Measurements from ENCODE around the gene SERPINA5. TPM values are rescaled to one million over a fixed set of nuclear protein-coding genes. Genes with fewer than 3 reads are reported as not detected.
A peak's percentile ranks its signal among the peaks of the same experiment; 100 is the strongest.

SERPINA5 gene
- total and polyA plus RNA-seq, 2 of the 13 experiments (the other 11 are each of a cell fraction or from before 2014, with no cell fraction given): 449 to 498 TPM

DNA sequence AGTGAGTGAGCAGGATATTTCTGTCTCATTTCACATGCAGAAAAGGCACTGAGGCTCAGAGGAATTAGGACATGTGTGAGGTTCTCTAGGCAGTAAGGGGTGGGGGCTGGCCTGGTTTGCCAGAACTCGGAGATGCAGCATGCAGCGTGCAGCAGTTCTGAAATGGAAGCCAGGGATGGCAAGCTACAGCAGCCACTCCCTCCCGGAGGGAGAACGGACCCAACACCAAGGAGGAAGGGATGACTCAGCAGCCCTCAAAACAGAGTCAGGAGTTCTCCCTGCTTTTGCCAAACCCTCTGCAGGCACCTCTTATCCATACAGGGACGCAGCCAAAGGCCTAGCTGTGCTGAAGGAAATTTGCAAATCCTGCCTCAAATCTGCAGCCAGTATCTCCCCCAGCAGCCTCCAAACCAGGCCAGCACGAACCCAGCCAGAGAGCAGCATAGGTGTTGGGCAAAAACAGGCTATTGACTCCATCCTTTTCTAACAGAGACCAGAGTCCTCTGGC lies 20.7 kb downstream of the SERPINA5 start (continued):
- TF ChIP-seq PAWR (CRISPR knock-in tag; IDR thresholded peaks at IDR 0.05; ENCODE audit: borderline replicate concordance): no peak
- TF ChIP-seq, protein P1, sequence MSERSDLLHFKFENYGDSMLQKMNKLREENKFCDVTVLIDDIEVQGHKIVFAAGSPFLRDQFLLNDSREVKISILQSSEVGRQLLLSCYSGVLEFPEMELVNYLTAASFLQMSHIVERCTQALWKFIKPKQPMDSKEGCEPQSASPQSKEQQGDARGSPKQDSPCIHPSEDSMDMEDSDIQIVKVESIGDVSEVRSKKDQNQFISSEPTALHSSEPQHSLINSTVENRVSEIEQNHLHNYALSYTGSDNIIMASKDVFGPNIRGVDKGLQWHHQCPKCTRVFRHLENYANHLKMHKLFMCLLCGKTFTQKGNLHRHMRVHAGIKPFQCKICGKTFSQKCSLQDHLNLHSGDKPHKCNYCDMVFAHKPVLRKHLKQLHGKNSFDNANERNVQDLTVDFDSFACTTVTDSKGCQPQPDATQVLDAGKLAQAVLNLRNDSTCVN (CRISPR knock-in tag; IDR thresholded peaks at IDR 0.05; ENCODE audit: borderline replicate concordance): no peak
- TF ChIP-seq ZNF441 (CRISPR knock-in tag; IDR thresholded peaks at IDR 0.05; ENCODE audit: borderline replicate concordance): no peak
- no peak for TF ChIP-seq RAD21 (CRISPR knock-in tag; IDR thresholded peaks at IDR 0.05)
- no peak for TF ChIP-seq FOSL1 (CRISPR knock-in tag; IDR thresholded peaks at IDR 0.05; ENCODE audit: borderline replicate concordance)
- no peak for TF ChIP-seq HNRNPLL (IDR thresholded peaks at IDR 0.05; ENCODE audit: low read depth, low read length, poor library complexity, severe bottlenecking)
- TF ChIP-seq, protein P2, sequence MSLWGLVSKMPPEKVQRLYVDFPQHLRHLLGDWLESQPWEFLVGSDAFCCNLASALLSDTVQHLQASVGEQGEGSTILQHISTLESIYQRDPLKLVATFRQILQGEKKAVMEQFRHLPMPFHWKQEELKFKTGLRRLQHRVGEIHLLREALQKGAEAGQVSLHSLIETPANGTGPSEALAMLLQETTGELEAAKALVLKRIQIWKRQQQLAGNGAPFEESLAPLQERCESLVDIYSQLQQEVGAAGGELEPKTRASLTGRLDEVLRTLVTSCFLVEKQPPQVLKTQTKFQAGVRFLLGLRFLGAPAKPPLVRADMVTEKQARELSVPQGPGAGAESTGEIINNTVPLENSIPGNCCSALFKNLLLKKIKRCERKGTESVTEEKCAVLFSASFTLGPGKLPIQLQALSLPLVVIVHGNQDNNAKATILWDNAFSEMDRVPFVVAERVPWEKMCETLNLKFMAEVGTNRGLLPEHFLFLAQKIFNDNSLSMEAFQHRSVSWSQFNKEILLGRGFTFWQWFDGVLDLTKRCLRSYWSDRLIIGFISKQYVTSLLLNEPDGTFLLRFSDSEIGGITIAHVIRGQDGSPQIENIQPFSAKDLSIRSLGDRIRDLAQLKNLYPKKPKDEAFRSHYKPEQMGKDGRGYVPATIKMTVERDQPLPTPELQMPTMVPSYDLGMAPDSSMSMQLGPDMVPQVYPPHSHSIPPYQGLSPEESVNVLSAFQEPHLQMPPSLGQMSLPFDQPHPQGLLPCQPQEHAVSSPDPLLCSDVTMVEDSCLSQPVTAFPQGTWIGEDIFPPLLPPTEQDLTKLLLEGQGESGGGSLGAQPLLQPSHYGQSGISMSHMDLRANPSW (CRISPR knock-in tag; IDR thresholded peaks at IDR 0.05; ENCODE audit: borderline replicate concordance): no peak
- TF ChIP-seq ETV5 (CRISPR knock-in tag; IDR thresholded peaks at IDR 0.05; ENCODE audit: borderline replicate concordance): no peak
- no peak for TF ChIP-seq FOXM1 (CRISPR knock-in tag; IDR thresholded peaks at IDR 0.05)
- TF ChIP-seq SRSF1 (optimal IDR thresholded peaks at IDR 0.05; ENCODE audit: low read depth, low read length): no peak
- TF ChIP-seq PPARG (CRISPR knock-in tag; conservative IDR thresholded peaks at IDR 0.05): no peak
- no peak for TF ChIP-seq RCOR2 (CRISPR knock-in tag; IDR thresholded peaks at IDR 0.05)
- TF ChIP-seq, protein P3, sequence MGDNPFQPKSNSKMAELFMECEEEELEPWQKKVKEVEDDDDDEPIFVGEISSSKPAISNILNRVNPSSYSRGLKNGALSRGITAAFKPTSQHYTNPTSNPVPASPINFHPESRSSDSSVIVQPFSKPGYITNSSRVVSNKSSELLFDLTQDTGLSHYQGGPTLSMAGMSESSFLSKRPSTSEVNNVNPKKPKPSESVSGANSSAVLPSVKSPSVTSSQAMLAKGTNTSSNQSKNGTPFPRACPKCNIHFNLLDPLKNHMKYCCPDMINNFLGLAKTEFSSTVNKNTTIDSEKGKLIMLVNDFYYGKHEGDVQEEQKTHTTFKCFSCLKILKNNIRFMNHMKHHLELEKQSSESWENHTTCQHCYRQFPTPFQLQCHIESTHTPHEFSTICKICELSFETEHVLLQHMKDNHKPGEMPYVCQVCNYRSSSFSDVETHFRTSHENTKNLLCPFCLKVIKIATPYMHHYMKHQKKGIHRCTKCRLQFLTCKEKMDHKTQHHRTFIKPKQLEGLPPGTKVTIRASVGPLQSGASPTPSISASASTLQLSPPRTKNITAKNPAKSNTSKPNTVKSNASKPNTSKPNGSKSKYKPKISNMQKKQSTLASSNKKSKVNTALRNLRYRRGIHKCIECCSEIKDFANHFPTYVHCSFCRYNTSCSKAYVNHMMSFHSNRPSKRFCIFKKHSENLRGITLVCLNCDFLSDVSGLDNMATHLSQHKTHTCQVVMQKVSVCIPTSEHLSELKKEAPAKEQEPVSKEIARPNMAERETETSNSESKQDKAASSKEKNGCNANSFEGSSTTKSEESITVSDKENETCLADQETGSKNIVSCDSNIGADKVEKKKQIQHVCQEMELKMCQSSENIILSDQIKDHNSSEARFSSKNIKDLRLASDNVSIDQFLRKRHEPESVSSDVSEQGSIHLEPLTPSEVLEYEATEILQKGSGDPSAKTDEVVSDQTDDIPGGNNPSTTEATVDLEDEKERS (CRISPR knock-in tag; IDR thresholded peaks at IDR 0.05): no peak
- no peak for TF ChIP-seq ISX (CRISPR knock-in tag; conservative IDR thresholded peaks at IDR 0.05)
- TF ChIP-seq ZNF841 (CRISPR knock-in tag; IDR thresholded peaks at IDR 0.05; ENCODE audit: borderline replicate concordance): no peak
- TF ChIP-seq, protein P4, sequence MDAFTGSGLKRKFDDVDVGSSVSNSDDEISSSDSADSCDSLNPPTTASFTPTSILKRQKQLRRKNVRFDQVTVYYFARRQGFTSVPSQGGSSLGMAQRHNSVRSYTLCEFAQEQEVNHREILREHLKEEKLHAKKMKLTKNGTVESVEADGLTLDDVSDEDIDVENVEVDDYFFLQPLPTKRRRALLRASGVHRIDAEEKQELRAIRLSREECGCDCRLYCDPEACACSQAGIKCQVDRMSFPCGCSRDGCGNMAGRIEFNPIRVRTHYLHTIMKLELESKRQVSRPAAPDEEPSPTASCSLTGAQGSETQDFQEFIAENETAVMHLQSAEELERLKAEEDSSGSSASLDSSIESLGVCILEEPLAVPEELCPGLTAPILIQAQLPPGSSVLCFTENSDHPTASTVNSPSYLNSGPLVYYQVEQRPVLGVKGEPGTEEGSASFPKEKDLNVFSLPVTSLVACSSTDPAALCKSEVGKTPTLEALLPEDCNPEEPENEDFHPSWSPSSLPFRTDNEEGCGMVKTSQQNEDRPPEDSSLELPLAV (CRISPR knock-in tag; conservative IDR thresholded peaks at IDR 0.05; ENCODE audit: low read depth): no peak
- TF ChIP-seq ZNF446 (CRISPR knock-in tag; IDR thresholded peaks at IDR 0.05): no peak
- TF ChIP-seq ZNF768 (CRISPR knock-in tag; IDR thresholded peaks at IDR 0.05): no peak
- TF ChIP-seq MATR3 (CRISPR knock-in tag; IDR thresholded peaks at IDR 0.05): no peak
- TF ChIP-seq ZSCAN12 (CRISPR knock-in tag; IDR thresholded peaks at IDR 0.05): no peak
- no peak for TF ChIP-seq KLF13 (CRISPR knock-in tag; IDR thresholded peaks at IDR 0.05)
- no peak for TF ChIP-seq CEBPG (CRISPR knock-in tag; IDR thresholded peaks at IDR 0.05)
- TF ChIP-seq ZFX (CRISPR knock-in tag; IDR thresholded peaks at IDR 0.05; ENCODE audit: low read depth): peak; percentile 65
